ENCODE results near the gene TBC1D3I.

- TF ChIP-seq CTCF (IDR thresholded peaks at IDR 0.05): no peak
- TF ChIP-seq POLR2A (IDR thresholded peaks at IDR 0.05): no peak
Observed at GRCh38 chr17:36204724-36205500, 59.5 kb downstream of the TBC1D3I start.
